BJ (cell line): ENCODE data around the gene CYP4F2. TPM values are rescaled to one million over a fixed set of nuclear protein-coding genes. Genes with fewer than 3 reads are reported as not detected.
"Not testable (repeated sequence)": the region's sequence is repeated elsewhere in the genome, so short reads cannot be mapped to it uniquely, and the experiment has no call there.

Experiments used
- CTCF ChIA-PET: fragments of 350-600 bp; formaldehyde crosslinking; extraction: SDS; loops from one replicate; lab custom pipeline; 2021; ENCODE audit warnings: antibody characterized with exemption, inconsistent platforms; lab: Yijun Ruan, JAX
- POLR2A ChIA-PET: fragments of 300-600 bp; sonication (Branson Sonifier 250); formaldehyde crosslinking; extraction: SDS; loops from one replicate; lab custom pipeline; 2021; ENCODE audit warnings: antibody characterized with exemption; lab: Charles Lee
- DNase-seq: peaks from one replicate; pipeline ENCODE4 v3.0.0-alpha.2; 2011; ENCODE audit warnings: low read depth
- H3K27me3 ChIP-seq: 2 replicates; pipeline ENCODE4 v1.6.0; 2011; ENCODE audit warnings: low read length; ENCODE audit not compliant: control insufficient read depth, insufficient read depth
- H3K36me3 ChIP-seq: 2 replicates; pipeline ENCODE4 v1.5.1; 2011; ENCODE audit warnings: low read length; ENCODE audit not compliant: control insufficient read depth, insufficient read depth
- H3K4me3 ChIP-seq: 2 replicates; pipeline ENCODE4 v1.5.1; 2011; ENCODE audit warnings: low read depth, mild to moderate bottlenecking, control low read depth, low read length
- CTCF ChIP-seq: IDR thresholded peaks from 2 replicates; pipeline ENCODE4 v1.5.1; 2011; ENCODE audit warnings: low read depth, mild to moderate bottlenecking, control low read depth, inconsistent platforms, low read length, moderate library complexity; ENCODE audit not compliant: insufficient read depth
- polyA plus RNA-seq: library from polyadenylated mRNA; depleted of rRNA; stranded (reverse); fragments of >200 nt; gene quantifications from 2 replicates; pipeline ENCODE4 v1.2.3, GENCODE V29; 2011

CYP4F2 gene
- polyA plus RNA-seq, 1 experiment, result not detected

GRCh38 chr19:15936173-15936572, 38.3 kb upstream of the CYP4F2 start:
- ChIA-PET POLR2A (no interaction called here), CTCF (no interaction called here)
- Histone ChIP-seq H3K4me3 (no peak overlapping the region), H3K36me3 (no peaks in the 10 kb centered on the region), H3K27me3 (no peaks in the 10 kb centered on the region)
- TF ChIP-seq CTCF, result no peak
- DNase-seq, result no peak

GRCh38 chr19:15935167-15935702, 37.4 kb upstream of the CYP4F2 start:
- ChIA-PET CTCF (no interaction called here), POLR2A (no interaction called here)
- DNase-seq, result no peak
- Histone ChIP-seq H3K36me3 (no peaks in the 10 kb centered on the region), H3K4me3 (no peak overlapping the region), H3K27me3 (no peaks in the 10 kb centered on the region)
- no peak for TF ChIP-seq CTCF

- no peak for TF ChIP-seq CTCF
- no peak for DNase-seq
- Histone ChIP-seq H3K27me3 (no peaks in the 10 kb centered on the region), H3K36me3 (no peaks in the 10 kb centered on the region), H3K4me3 (no peak within 1 kb of the TSS)
- ChIA-PET POLR2A (no interaction called here), CTCF (no interaction called here)
Measured at GRCh38 chr19:15934332-15935078, 36.6 kb upstream of the CYP4F2 start, which contains the start of gene CYP4F11. Gene CYP4F11, minus strand, starts transcription at chr19:15934529. Its CDS starts 121 bp downstream, at chr19:15934408.

GRCh38 chr19:15933761-15934331, 36.0 kb upstream of the CYP4F2 start:
- DNase-seq, H3K27me3 ChIP-seq, H3K36me3 ChIP-seq, POLR2A ChIA-PET, H3K4me3 ChIP-seq, CTCF ChIA-PET: not testable (repeated sequence)

GRCh38 chr19:15928321-15928720, 30.4 kb upstream of the CYP4F2 start:
- Histone ChIP-seq H3K27me3 (no peaks in the 10 kb centered on the region), H3K4me3 (no peak overlapping the region), H3K36me3 (no peaks in the 10 kb centered on the region)
- no peak for DNase-seq
- CTCF ChIA-PET, result no interaction called here
- POLR2A ChIA-PET, result no interaction called here
- TF ChIP-seq CTCF, result no peak
